Dendritic cell treated with granulocyte-macrophage colony-stimulating factor and Interleukin-4, amounts not matched to agents 40 ng/mL and 50 ng/mL, for 4 days (primary cell): ENCODE measurements around the gene CDH12.
"Not testable (repeated sequence)": the region's sequence is repeated elsewhere in the genome, so short reads cannot be mapped to it uniquely, and the experiment has no call there.

ENCODE experiments used
- H3K27ac Mint-ChIP-seq: one replicate; pipeline ENCODE4 v1.8.0; 2022; ENCODE audit warnings: mild to moderate bottlenecking, mixed read lengths
- H3K27me3 Mint-ChIP-seq: one replicate; pipeline ENCODE4 v1.8.0; 2022; ENCODE audit warnings: mild to moderate bottlenecking, mixed read lengths
- H3K36me3 Mint-ChIP-seq: one replicate; pipeline ENCODE4 v1.8.0; 2022; ENCODE audit warnings: low read depth, mixed read lengths
- H3K4me1 Mint-ChIP-seq: one replicate; pipeline ENCODE4 v1.8.0; 2022; ENCODE audit warnings: low read depth, mixed read lengths
- H3K4me3 Mint-ChIP-seq: one replicate; pipeline ENCODE4 v1.8.0; 2022; ENCODE audit warnings: mild to moderate bottlenecking, moderate library complexity, mixed read lengths
- H3K9me3 Mint-ChIP-seq: one replicate; pipeline ENCODE4 v1.8.0; 2022; ENCODE audit warnings: mixed read lengths
- intact Hi-C: fragments of 100-400 bp; cut with micrococcal nuclease; formaldehyde crosslinking; loops from one replicate; pipeline ENCODE4 v1.15.0; 2022

The CDH12 gene

DNA sequence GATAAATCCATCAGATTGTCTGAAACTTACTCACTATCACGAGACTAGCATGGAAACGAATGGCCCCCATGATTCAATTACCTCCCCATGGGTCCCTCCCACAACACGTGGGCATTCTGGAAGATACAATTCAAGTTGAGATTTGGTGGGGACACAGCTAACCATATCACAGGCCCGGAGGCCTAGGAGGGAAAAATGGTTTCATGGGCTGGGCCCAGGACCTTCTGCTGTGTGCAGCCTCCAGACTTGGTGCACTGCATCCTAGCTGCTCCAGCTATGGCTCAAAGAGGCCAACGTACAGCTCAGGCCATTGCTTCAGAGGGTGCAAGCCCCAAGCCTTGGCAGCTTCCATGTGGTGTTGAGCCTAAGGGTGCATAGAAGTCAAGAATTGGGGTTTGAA, 245.6 kb downstream of the CDH12 start:
- H3K4me1 Mint-ChIP-seq, intact Hi-C loops, H3K27me3 Mint-ChIP-seq, H3K36me3 Mint-ChIP-seq, H3K4me3 Mint-ChIP-seq, H3K27ac Mint-ChIP-seq: not testable (repeated sequence)
- peaks cover 23% of the 10 kb centered on the region for H3K9me3 Mint-ChIP-seq

DNA sequence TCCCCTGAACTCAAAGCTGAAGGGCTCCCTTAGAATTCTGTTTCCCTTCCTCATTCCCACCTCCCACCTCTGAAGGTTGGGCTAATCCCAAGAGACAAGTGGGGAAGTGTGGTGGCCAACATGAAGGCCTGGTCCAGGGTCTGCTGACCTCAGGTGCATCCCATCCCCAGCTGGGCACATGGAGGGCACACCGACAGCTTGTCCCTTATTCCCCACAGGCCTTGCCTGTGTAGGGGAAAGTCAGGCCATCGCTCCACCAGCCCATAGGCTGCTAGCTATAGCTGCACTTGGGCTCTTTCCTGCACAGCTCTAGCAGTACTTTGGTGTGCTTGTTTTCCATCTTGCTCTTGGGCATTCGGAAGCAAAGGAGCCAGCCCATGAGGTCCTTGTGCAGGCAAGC, 247.7 kb downstream of the CDH12 start:
- intact Hi-C loops, result no loop called here

DNA sequence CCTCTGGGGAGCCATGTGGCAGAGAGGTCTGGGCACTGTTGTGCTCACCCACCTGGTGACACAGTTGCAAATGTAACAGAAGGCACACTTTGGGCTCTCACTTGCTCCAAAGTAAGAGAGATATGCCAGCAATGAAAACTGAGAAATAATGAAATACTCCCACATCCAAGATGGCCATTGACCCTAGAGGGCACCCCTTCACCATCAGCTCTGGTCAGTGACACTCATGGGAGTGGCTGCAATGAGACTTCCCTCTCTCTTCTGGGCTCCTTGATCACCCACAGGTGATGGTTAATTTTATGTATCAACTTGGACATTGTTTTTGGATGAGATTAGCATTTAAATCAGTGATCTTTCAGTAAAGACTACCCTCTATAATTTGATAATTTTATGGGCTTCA, 248.4 kb downstream of the CDH12 start:
- no peak overlapping the region for H3K4me3 Mint-ChIP-seq
- intact Hi-C loops, result no loop called here
- no peaks in the 10 kb centered on the region for H3K4me1 Mint-ChIP-seq
- no peak overlapping the region for H3K27ac Mint-ChIP-seq
- no peaks in the 10 kb centered on the region for H3K36me3 Mint-ChIP-seq
- H3K9me3 Mint-ChIP-seq, result peaks cover 23% of the 10 kb centered on the region
- H3K27me3 Mint-ChIP-seq, result no peaks in the 10 kb centered on the region

More for the DNA sequence above, 247.7 kb downstream of the CDH12 start:
- H3K36me3 Mint-ChIP-seq, result no peaks in the 10 kb centered on the region
- H3K27me3 Mint-ChIP-seq, result no peaks in the 10 kb centered on the region
- H3K27ac Mint-ChIP-seq, result no peak overlapping the region
- no peaks in the 10 kb centered on the region for H3K4me1 Mint-ChIP-seq
- no peak overlapping the region for H3K4me3 Mint-ChIP-seq
- peaks cover 23% of the 10 kb centered on the region for H3K9me3 Mint-ChIP-seq

DNA sequence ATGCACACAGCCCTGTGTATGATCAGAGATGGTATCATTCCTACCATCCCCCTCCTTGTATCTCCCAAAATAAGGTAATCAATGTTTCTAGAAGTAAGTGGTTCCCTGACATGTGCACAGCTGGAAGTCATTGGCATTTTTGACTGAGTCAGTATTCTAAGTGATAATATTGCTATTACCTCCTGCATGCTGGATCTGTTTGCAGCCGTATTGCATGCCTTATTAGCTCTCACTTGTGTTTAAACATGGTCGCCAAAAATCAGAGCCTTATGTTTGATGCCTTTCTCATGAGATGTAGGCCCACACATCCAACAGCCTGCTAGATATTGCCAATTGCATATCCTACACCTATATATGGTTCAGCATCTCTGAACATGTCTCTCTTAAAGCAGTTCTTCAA, 254.3 kb downstream of the CDH12 start:
- H3K4me3 Mint-ChIP-seq, result no peak overlapping the region
- intact Hi-C loops, result no loop called here
- no peak overlapping the region for H3K27ac Mint-ChIP-seq
- H3K27me3 Mint-ChIP-seq, result no peaks in the 10 kb centered on the region
- H3K4me1 Mint-ChIP-seq, result no peaks in the 10 kb centered on the region
- H3K36me3 Mint-ChIP-seq, result no peaks in the 10 kb centered on the region
- no peaks in the 10 kb centered on the region for H3K9me3 Mint-ChIP-seq

DNA sequence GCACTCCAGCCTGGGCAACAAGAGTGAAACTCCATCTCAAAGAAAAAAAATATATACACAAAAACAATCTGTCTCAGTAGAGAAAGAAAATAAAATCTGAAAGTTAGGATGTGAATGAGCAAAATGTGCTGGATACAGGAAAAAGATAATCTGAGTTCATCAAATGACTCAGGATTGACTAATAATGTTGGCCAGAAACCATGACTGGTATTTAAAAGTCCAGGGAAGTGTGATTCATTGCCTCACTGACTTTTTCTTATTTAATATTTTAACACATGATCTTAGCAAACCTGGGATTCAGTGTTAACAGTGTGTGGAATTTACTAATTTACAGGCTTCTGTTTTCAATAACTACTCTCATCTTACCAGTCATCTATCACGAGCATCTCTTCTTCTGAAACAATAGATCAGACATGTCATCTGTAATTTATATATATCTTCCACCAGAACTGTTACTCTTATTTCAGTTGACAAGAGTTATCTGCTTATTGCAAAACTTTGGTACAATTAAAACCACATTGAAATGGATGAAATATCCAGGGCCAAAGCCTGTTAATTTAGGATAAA, 256.7 kb downstream of the CDH12 start:
- Mint-ChIP-seq H3K36me3 (no peaks in the 10 kb centered on the region), H3K9me3 (no peaks in the 10 kb centered on the region), H3K27ac (no peak overlapping the region)

DNA sequence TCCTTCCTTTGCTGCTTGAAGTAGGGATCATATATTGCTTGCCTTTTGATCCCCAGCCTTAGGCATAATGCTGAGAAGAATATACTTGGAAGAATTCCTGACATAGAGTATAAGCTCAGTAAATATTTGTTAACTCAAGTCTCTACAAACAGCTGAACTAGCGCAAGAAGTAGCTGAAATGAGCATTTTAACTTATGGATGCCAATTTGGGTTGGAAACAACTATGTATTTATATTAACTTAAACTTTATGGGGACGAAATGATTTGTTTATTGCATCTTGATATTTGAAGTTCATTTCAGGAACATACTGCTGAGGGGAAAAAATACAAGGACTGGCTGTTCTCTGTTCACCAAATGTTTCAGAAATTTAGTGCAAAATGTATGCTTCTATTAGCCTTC, 258.7 kb downstream of the CDH12 start:
- no peak overlapping the region for H3K4me3 Mint-ChIP-seq
- no peaks in the 10 kb centered on the region for H3K27me3 Mint-ChIP-seq
- H3K36me3 Mint-ChIP-seq, result no peaks in the 10 kb centered on the region
- intact Hi-C loops, result no loop called here
- no peaks in the 10 kb centered on the region for H3K9me3 Mint-ChIP-seq
- no peak overlapping the region for H3K27ac Mint-ChIP-seq
- no peaks in the 10 kb centered on the region for H3K4me1 Mint-ChIP-seq

More for the DNA sequence above, 256.7 kb downstream of the CDH12 start:
- Mint-ChIP-seq H3K27me3 (no peaks in the 10 kb centered on the region), H3K4me1 (no peaks in the 10 kb centered on the region), H3K4me3 (no peak overlapping the region)
- intact Hi-C loops, result no loop called here

DNA sequence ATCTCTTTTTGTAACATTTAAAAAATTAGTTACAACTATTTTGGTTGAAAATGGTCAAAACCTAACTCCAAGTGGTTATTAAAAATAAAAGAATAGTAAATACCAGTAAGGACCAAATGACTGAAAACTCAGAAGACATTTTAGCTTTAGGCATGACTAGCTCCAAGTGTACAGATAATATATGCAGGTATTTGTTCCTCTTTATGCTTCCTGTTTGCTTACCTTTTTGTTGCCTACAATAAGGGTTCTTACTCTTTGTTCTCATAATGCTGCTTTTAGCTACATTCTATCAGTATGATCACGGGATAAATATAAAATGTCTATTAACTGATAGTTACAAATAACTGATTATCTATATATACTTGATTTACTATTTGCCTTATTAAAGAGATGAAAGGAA, 259.6 kb downstream of the CDH12 start:
- Mint-ChIP-seq H3K36me3 (no peaks in the 10 kb centered on the region), H3K4me1 (no peaks in the 10 kb centered on the region), H3K9me3 (no peaks in the 10 kb centered on the region), H3K4me3 (no peak overlapping the region), H3K27ac (no peak overlapping the region), H3K27me3 (no peaks in the 10 kb centered on the region)
- intact Hi-C loops, result no loop called here

DNA sequence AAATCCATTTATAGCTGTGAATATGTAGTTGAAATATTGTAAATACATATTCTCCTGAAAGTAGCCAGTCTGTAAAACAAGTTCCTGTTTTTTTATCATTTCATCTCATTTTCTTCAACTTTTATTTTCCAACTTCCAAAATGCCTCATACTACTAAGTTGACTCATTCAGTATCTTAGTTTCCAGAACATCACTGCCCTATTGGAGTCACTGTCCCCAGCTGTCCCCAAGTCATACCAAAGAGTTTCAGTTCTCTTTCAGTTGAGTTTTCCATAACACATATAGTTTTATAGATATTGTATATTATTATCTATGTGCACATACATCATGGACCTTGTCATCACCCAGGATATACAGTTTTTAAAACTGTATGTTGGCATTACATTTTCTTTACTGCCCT, 261.7 kb downstream of the CDH12 start:
- H3K27ac Mint-ChIP-seq, result no peak overlapping the region
- no peaks in the 10 kb centered on the region for H3K36me3 Mint-ChIP-seq
- no peaks in the 10 kb centered on the region for H3K27me3 Mint-ChIP-seq
- H3K9me3 Mint-ChIP-seq, result no peaks in the 10 kb centered on the region
- H3K4me1 Mint-ChIP-seq, result no peaks in the 10 kb centered on the region
- intact Hi-C loops, result no loop called here
- H3K4me3 Mint-ChIP-seq, result no peak overlapping the region

DNA sequence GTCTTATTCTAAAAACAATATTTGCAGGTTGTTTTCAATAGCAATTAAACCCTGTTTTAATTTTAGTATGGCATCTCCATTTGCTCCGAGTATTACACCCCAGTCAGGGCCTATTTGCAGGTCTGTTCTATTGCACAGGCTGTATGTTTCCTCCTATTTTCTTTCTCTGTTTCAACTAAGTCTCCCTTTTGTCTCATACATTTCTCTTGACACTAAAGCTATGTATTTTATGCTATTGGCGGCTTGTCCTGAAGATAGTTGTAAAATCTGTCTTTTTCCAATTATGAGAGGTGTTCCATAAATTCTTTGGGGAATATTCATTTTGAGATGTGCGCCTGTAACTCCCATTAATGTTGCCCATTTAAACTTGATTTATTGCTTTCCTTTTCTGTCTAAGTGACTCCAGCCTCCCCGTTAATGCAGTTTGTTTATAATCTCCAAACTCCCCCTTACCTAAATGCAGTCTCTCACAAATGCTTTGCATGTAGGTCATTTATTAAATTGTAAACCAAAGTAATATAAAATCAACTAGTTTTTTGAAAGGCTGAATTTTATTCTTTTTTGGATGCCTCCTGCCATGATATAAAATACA, 262.4 kb downstream of the CDH12 start:
- no peak overlapping the region for H3K27ac Mint-ChIP-seq
- no peak overlapping the region for H3K4me3 Mint-ChIP-seq
- peaks cover under 1% of the 10 kb centered on the region for H3K9me3 Mint-ChIP-seq
- H3K27me3 Mint-ChIP-seq, result no peaks in the 10 kb centered on the region
- no peaks in the 10 kb centered on the region for H3K4me1 Mint-ChIP-seq
- intact Hi-C loops, result no loop called here
- no peaks in the 10 kb centered on the region for H3K36me3 Mint-ChIP-seq

DNA sequence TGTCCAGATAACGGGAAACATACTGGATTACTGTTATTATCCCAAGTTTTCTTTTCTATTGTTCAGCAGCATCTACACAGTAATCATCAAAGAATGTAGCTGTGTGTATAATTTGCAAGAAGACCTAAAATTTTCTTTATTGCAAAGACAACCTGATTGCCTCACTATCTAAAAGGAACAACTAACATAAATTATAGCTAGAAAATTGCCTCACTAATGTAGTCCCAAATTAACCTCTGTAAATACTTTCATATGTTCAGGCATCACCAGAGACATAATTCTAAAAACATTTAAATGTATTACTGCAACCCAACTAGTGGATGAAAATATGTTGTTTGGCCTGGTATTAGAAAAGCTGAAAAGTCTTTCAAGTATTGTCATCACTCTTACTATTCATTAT, 275.4 kb downstream of the CDH12 start:
- no peaks in the 10 kb centered on the region for H3K4me1 Mint-ChIP-seq
- no peaks in the 10 kb centered on the region for H3K9me3 Mint-ChIP-seq
- no peak overlapping the region for H3K27ac Mint-ChIP-seq
- H3K36me3 Mint-ChIP-seq, result no peaks in the 10 kb centered on the region
- no peak overlapping the region for H3K4me3 Mint-ChIP-seq
- intact Hi-C loops, result no loop called here
- H3K27me3 Mint-ChIP-seq, result no peaks in the 10 kb centered on the region

DNA sequence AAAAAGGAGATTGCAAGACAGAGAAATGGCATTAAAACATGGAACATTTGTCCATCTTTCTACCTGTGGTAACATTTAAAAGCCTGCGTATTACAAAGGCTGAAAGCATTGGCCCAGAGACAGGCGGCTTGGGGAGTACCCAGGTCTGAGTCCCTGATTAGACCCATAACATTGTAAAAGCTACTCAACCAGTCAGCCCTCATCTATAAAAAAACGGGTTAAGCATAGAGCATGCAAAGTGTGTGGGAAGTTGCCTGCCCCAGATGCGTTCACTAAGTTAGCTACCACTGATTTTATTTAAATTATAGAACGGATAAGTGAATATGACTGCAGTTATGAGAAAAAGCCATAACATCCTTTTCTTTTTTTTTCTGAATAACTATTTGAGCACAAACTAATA, 276.1 kb downstream of the CDH12 start:
- Mint-ChIP-seq H3K36me3 (no peaks in the 10 kb centered on the region), H3K4me1 (no peaks in the 10 kb centered on the region), H3K27ac (no peak overlapping the region), H3K27me3 (no peaks in the 10 kb centered on the region), H3K9me3 (no peaks in the 10 kb centered on the region), H3K4me3 (no peak overlapping the region)
- intact Hi-C loops, result no loop called here

DNA sequence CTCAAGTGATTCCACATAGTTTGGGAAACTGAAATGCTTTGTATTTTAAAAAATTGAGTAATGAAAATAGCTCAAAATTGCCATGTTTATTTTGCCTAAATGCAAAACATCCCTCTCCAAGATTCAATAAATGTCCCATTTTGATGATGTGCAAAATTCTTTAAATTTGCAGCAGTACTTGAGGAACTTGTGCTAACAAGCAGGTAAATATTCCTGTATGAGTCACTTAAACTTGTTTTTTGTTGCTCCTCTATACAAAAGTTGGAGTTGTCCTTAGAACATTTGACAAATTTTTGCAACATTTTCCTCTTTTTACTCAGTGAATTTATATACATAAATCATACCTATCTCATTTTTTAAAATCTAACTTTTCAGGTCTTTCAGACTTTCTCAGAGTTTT, 280.2 kb downstream of the CDH12 start:
- Mint-ChIP-seq H3K4me3 (no peak overlapping the region), H3K4me1 (no peaks in the 10 kb centered on the region), H3K36me3 (no peaks in the 10 kb centered on the region), H3K9me3 (peaks cover 8% of the 10 kb centered on the region), H3K27ac (no peak overlapping the region), H3K27me3 (no peaks in the 10 kb centered on the region)
- intact Hi-C loops, result no loop called here

DNA sequence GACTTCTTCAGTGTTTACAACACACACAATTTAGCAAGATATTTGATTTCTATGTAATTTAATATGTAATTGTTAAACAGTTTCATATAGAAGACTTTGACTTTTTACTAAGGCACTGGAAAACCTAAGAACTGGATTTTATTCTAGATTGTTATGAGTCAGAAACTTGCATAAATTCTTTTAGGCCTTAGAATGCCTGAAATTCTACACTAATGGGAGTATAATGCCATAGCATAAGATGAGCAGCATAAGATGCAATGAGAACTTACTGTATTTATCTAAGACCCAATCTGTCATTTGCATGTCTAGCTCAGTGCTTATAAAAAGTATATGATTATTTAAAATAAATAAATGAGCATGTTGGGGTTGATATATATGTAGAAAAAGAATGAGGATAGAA, 285.2 kb downstream of the CDH12 start:
- H3K9me3 Mint-ChIP-seq, result peaks cover 8% of the 10 kb centered on the region
- no peaks in the 10 kb centered on the region for H3K36me3 Mint-ChIP-seq
- H3K27ac Mint-ChIP-seq, result no peak overlapping the region
- no peaks in the 10 kb centered on the region for H3K27me3 Mint-ChIP-seq
- H3K4me3 Mint-ChIP-seq, result no peak overlapping the region
- no peaks in the 10 kb centered on the region for H3K4me1 Mint-ChIP-seq
- intact Hi-C loops, result no loop called here

DNA sequence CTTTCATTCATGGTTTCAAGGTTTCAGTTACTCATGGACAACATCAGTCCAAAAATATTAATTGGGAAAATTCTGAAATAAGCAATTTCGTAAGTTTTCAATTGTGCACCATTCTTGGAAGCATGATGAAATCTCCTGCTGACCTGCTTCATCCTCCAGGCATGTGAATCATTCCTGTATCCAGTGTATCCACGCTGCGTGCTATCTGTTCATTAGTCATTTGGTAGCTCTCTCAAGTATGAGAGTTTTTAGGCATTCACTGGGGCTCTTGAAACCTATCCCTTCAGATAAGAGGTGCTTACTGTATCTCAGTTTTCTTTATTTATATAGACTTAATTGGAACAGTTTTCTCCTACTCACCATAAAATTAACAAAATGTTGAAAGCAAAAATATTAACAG, 293.0 kb downstream of the CDH12 start:
- H3K9me3 Mint-ChIP-seq, result peaks cover 8% of the 10 kb centered on the region
- H3K36me3 Mint-ChIP-seq, result no peaks in the 10 kb centered on the region
- H3K27me3 Mint-ChIP-seq, result no peaks in the 10 kb centered on the region
- H3K4me3 Mint-ChIP-seq, result no peak overlapping the region
- intact Hi-C loops, result no loop called here
- no peaks in the 10 kb centered on the region for H3K4me1 Mint-ChIP-seq
- no peak overlapping the region for H3K27ac Mint-ChIP-seq

DNA sequence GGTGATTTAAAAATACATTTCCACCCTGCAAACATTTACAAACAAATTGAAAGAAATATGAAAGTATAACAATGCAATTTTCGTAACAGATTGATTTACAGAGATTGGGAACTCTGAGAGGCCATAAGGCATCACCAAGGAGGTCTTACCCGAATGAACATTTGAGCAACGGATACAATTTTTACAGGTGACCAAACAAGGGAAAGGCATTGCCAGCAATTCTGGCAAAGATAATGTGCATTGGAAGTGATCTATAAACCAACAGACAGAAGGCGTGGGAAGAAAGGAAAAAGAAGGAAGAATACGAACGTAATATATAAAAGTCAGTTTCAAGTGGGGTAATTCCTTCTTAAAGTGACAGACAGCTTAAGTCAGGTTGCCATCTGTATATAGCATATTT, 295.9 kb downstream of the CDH12 start:
- Mint-ChIP-seq H3K4me1 (no peaks in the 10 kb centered on the region), H3K27ac (no peak overlapping the region), H3K36me3 (no peaks in the 10 kb centered on the region), H3K27me3 (no peaks in the 10 kb centered on the region), H3K4me3 (no peak overlapping the region), H3K9me3 (peaks cover 8% of the 10 kb centered on the region)
- intact Hi-C loops, result no loop called here
